DMS79 (cell line): ENCODE data around the gene CHCHD3.
A peak's percentile ranks its signal among the peaks of the same experiment; 100 is the strongest.

ENCODE experiments used
- DNase-seq: peaks from one replicate; lab custom pipeline; 2025; lab: John Stamatoyannopoulos, UW

Gene CHCHD3

GRCh38 chr7:133081599-133082389 lies at the start of gene CHCHD3:
CHCHD3 (minus strand) TSS chr7:133082090; CDS start chr7:133081937, 153 bp downstream.
- peak; percentile 97 for DNase-seq

GRCh38 chr7:133130166-133130565 lies 48.3 kb upstream of the CHCHD3 start:
- DNase-seq: no peak

GRCh38 chr7:133126422-133126821 lies 44.5 kb upstream of the CHCHD3 start:
- DNase-seq: no peak

GRCh38 chr7:133124974-133125373 lies 43.1 kb upstream of the CHCHD3 start:
- no peak for DNase-seq

- DNase-seq: no peak
These were observed 39.4 kb upstream of the CHCHD3 start for GRCh38 chr7:133121175-133121844.

- no peak for DNase-seq
These were observed 37.2 kb upstream of the CHCHD3 start for GRCh38 chr7:133119067-133119466.

- DNase-seq: no peak
These were observed 36.4 kb upstream of the CHCHD3 start for GRCh38 chr7:133118261-133118660.

- no peak for DNase-seq
These were observed 35.6 kb upstream of the CHCHD3 start for GRCh38 chr7:133117452-133117851.

GRCh38 chr7:133115596-133115995 lies 33.7 kb upstream of the CHCHD3 start:
- peak; percentile 39 for DNase-seq

- no peak for DNase-seq
These were observed 32.6 kb upstream of the CHCHD3 start for GRCh38 chr7:133114519-133114918.

GRCh38 chr7:133112976-133113375 lies 31.1 kb upstream of the CHCHD3 start:
- no peak for DNase-seq

- no peak for DNase-seq
These were observed 30.4 kb upstream of the CHCHD3 start for GRCh38 chr7:133112335-133112734.

GRCh38 chr7:133110312-133110711 lies 28.4 kb upstream of the CHCHD3 start:
- DNase-seq: no peak

GRCh38 chr7:133109816-133110215 lies 27.9 kb upstream of the CHCHD3 start:
- DNase-seq: no peak

GRCh38 chr7:133108023-133108422 lies 26.1 kb upstream of the CHCHD3 start:
- no peak for DNase-seq

- DNase-seq: no peak
These were observed 20.6 kb upstream of the CHCHD3 start for GRCh38 chr7:133102276-133103060.

GRCh38 chr7:133099633-133100286 lies 17.9 kb upstream of the CHCHD3 start:
- no peak for DNase-seq

GRCh38 chr7:133095119-133095671 lies 13.3 kb upstream of the CHCHD3 start:
- DNase-seq: no peak

- no peak for DNase-seq
These were observed 10.1 kb upstream of the CHCHD3 start for GRCh38 chr7:133091943-133092464.

- DNase-seq: no peak
These were observed 488 bp upstream of the CHCHD3 start for GRCh38 chr7:133082390-133082766.

- no peak for DNase-seq
These were observed 731 bp downstream of the CHCHD3 start for GRCh38 chr7:133081119-133081598.
